Suprapubic skin (tissue), 3 donors: ENCODE results near the gene UVRAG.

Source experiments
- POLR2A ChIP-seq, 2 donors: fragments of 450-650 bp; IDR thresholded peaks; one replicate each; pipeline ENCODE4 v1.6.1; 2017; ENCODE audit warnings: antibody characterized with exemption in 2 of 2, mild to moderate bottlenecking in 2 of 2, moderate library complexity in 2 of 2
- TF ChIP-seq, protein P1 (sequence below), 2 donors: fragments of 200-600 bp in 1 of 2; fragments of 450-650 bp in 1 of 2; sonication (generic) in 1 of 2; IDR thresholded peaks; one replicate each; pipeline ENCODE4 v1.5.1; 2016 to 2019; ENCODE audit warnings: antibody characterized with exemption in 2 of 2, mild to moderate bottlenecking in 1 of 2, moderate library complexity in 1 of 2

GRCh38 chr11:75826461-75827230 is 11.6 kb downstream of the UVRAG start:
- TF ChIP-seq, protein P1, sequence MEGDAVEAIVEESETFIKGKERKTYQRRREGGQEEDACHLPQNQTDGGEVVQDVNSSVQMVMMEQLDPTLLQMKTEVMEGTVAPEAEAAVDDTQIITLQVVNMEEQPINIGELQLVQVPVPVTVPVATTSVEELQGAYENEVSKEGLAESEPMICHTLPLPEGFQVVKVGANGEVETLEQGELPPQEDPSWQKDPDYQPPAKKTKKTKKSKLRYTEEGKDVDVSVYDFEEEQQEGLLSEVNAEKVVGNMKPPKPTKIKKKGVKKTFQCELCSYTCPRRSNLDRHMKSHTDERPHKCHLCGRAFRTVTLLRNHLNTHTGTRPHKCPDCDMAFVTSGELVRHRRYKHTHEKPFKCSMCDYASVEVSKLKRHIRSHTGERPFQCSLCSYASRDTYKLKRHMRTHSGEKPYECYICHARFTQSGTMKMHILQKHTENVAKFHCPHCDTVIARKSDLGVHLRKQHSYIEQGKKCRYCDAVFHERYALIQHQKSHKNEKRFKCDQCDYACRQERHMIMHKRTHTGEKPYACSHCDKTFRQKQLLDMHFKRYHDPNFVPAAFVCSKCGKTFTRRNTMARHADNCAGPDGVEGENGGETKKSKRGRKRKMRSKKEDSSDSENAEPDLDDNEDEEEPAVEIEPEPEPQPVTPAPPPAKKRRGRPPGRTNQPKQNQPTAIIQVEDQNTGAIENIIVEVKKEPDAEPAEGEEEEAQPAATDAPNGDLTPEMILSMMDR (IDR thresholded peaks at IDR 0.05) = no peak
- no peak for TF ChIP-seq POLR2A (IDR thresholded peaks at IDR 0.05)
